Esophagus squamous epithelium (tissue), 4 donors: ENCODE data around the gene ARPC4.

Experiments used
- CTCF ChIP-seq, 6 experiments: fragments of 450-650 bp in 4 of 6; fragments of 200-600 bp in 2 of 6; sonication (generic) in 2 of 6; IDR thresholded peaks; one replicate each; pipeline ENCODE4 v1.5.1; 2016 to 2019; ENCODE audit warnings: antibody characterized with exemption in 6 of 6, mild to moderate bottlenecking in 4 of 6, moderate library complexity in 4 of 6
- POLR2A ChIP-seq, 4 donors: fragments of 450-650 bp; IDR thresholded peaks; one replicate each; pipeline ENCODE4 v1.6.1; 2017; ENCODE audit warnings: antibody characterized with exemption in 4 of 4, mild to moderate bottlenecking in 4 of 4, moderate library complexity in 3 of 4

GRCh38 chr3:9769426-9770275 is 23.2 kb upstream of the ARPC4 start, which contains the start of gene CAMK1:
- no peak for TF ChIP-seq CTCF (IDR thresholded peaks at IDR 0.05)
- peak in 2 of 4 donors; percentile 69 to 74 for TF ChIP-seq POLR2A (IDR thresholded peaks at IDR 0.05)
